NCI-H128 (cell line): ENCODE measurements around the gene PSME1.
"Not testable (repeated sequence)": the region's sequence is repeated elsewhere in the genome, so short reads cannot be mapped to it uniquely, and the experiment has no call there.

Experiments used
- DNase-seq: peaks from one replicate; lab custom pipeline; 2025; ENCODE audit not compliant: unreplicated experiment; lab: John Stamatoyannopoulos, UW

The PSME1 gene

DNA sequence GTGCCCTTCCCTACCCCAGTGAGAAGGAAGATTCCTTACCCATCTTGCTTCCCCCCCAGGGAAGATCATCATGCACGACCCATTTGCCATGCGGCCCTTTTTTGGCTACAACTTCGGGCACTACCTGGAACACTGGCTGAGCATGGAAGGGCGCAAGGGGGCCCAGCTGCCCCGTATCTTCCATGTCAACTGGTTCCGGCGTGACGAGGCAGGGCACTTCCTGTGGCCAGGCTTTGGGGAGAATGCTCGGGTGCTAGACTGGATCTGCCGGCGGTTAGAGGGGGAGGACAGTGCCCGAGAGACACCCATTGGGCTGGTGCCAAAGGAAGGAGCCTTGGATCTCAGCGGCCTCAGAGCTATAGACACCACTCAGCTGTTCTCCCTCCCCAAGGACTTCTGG is 32.5 kb upstream of the PSME1 start:
- no peak for DNase-seq

DNA sequence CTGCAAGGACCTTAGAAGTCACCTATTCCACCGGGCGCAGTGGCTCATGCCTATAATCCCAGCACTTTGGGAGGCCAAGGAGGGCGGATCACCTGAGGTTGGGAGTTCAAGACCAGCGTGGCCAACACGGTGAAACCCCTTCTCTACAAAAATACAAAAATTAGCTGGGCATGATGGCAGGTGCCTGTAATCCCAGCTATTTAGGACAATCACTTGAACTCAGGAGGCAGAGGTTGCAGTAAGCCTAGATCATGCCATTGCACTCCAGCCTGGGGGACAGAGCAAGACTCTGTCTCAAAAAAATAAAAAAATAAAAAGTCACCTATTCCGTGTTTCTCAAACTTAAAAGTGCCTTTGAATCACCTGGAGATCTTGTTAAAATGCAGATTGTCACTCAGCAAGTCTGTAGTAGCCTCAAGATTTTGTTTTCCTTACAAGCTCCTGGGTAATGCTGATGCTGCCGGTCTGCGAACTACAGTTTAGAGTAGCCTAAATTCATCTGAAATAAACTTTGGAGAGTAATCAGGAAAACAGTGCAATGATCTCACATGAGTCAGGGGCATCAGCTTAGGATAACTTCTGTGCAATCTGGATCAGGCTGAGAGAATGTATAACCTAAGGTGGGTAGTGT is 30.3 kb upstream of the PSME1 start:
- not testable (repeated sequence) for DNase-seq

DNA sequence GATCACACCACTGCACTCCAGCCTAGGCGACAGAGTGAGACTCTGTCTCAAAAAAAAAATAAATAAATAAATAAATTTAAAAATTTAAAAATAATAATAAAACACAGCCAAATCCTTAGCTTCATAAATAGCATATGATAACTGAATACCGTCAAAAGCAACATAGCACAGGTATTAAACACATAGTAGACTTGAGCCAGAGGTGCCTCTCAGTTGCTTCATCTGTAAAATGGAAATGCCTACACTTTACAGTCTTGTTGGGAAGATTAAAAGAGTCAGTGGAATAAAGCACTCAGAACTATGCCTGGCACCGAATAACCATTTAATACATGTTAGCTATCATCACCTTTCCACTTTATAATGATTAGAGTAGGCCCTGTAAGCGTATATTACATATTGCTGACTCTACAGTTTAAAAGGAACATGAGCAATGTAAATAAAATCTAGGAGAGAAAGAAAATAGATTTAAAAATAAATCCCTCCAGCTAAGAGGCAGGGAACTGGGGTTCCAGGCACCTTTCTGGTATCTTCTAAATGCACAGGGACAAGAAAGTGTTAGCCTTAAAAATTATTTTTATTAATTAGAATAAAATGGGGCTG is 29.2 kb upstream of the PSME1 start:
- no peak for DNase-seq

DNA sequence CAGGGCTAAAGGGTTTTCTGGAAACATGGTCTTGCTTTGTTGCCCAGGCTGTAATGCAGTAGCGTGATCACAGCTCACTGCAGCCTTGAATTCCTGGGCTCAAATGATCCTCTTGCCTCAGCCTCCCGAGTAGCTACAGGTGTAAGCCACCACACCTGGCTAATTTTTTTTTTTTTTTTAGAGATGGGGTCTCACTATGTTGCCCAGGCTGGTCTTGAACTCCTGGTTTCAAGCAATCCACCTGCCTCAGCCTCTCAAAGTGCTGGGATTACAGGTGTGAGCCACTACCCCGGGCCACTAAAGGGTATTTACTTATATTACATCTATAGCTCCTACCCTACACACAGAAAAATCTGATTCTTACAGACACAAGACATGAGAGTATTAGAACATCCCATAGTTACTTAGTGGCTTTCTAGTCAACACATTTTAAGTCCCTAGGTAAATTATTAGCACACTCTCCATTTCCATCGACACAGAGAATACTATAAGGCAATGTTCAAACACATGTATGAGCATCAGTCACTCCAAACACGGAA is 27.6 kb upstream of the PSME1 start:
- DNase-seq = no peak

DNA sequence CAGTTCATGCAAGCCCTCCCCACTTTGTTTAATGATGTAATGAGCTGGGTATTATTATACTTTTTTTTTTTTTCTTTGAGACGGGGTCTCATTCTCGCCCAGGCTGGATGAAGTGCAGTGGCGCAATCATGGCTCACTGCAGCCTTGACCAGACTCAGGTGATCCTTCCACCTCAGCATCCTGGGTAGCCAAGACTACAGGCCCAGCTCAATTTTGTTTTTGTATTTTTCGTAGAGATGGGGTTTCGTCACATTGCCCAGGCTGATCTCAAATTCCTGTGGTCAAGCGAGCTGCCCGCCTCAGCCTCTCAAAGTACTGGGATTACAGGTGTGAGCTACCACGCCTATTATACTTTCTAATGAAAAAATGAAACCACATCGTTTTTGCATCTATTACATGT is 25.9 kb upstream of the PSME1 start:
- DNase-seq = no peak

DNA sequence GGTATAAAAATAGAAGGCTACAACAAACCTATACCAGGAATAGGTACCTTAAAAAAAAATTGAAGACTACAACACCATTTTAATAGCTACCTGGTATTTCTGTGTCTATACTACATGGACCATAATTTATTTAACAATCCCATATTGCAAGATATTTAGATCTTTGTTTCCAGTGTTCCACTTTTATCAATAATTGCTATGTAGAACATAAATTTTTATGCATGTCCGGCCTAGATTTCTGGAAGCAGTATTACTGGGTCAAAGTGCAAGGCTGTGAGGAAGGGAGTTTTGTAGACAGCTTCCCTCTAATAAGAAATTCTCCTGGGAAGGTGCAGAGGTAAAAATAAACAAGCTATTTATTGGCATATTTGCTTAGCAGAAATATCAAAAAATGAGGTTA is 25.5 kb upstream of the PSME1 start:
- no peak for DNase-seq

DNA sequence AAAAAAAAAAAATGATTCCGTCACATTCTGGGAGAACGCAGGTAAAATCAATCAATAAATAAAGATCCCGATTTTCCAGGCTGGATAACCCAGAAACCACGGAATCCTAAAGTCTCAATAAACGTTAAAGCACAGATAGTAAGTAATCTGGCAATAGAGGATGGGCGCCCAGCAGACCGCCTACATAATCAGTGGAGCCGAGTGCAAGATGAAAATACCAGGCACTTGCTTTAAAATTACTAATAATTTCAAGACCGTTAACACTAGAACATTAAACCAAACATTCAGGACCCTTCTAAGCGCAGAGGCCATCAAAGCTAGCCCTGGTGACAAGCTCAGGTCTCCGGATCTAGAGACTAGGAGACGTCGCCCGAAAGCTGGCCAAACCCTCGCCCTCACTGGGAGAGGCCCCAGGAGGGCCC is 22.6 kb upstream of the PSME1 start:
- DNase-seq = no peak

DNA sequence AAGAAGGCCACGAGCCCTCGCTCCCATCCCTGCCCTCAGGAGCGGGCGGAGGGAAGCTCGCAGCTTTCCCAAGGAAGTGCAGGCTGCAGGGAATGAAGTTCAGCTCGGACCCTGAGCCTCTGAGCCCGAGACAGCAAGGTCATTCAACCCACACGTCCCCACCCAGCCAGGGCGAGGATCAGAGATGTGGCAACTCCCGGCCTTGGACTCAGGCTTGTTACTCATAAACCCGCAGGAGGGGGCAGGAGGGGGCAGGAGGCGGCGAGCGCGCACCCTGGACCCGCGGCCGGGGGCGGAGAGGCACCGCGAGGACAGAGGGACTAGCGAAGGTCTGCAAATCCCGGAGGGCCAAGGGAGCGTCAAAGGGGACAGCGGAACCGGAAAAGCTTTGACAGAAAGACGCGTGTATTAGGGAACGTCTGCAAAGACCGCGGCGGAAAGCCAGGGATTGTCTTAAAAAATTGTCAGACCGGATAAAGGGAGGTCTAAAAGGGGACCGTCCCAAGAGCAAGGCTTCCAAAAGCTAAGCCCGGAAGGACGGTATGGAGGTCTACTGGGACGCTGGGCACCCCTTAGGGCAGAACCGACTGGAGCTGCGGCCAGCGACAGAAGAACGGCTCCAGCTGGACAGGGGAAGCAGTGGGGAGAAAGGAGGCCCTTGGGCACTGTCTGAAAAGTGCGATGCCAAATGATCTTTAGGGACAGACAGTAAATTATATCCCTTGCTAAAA is 22.0 kb upstream of the PSME1 start:
- DNase-seq = peak; percentile 59

DNA sequence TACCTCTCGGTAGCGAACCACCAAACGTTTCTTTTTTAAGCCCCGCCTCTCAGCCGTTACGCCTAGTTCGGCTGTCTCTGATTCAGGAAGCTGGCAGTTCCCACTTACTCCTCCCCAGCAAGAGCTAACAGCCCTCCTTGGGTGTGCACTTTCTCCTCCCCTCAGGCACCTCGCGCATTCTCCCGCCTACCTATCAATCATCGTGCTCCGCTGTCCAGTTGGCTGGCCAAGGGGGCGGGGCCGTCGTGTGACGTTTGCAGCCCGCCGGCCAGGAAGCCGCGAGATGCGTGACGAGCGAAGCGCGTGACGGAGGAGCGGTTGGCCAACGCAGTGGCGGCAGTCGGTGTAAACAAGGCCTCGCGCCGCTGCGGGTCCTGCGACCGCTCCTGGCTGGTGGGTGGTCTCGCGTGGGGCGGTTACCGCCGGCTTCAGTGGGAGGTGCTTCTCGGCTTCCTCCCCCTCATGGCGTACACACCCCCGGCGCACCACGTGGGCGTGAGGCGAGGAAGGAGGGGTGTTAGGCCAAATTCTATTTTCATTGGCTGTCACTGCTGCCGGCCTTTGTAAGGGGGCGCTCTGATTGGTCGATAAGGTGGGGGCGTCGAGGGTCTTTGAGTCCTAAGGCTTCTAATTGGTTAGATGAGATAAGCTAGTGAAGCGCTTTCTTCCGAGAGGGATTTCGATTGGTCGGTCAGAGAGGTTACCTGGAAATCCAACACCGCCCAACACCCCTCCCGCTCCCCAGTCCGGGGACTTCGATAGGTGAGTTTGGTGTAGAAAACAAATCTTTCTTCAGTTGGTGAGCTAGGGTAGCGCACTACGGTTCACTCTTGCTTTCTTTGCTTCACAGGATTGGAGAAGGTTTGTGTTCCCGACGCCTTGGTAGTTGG is 21.2 kb upstream of the PSME1 start, which contains the start of the genes DCAF11 and NRL:
Gene DCAF11, plus strand, starts transcription at position 246 of the 890 bp plus-strand sequence. CDS start 818 bp downstream, outside the sequence.
Gene NRL, minus strand, starts transcription at position 418 of the 890 bp plus-strand sequence. CDS start 32,101 bp downstream, outside the sequence.
- peak; percentile 97 for DNase-seq

DNA sequence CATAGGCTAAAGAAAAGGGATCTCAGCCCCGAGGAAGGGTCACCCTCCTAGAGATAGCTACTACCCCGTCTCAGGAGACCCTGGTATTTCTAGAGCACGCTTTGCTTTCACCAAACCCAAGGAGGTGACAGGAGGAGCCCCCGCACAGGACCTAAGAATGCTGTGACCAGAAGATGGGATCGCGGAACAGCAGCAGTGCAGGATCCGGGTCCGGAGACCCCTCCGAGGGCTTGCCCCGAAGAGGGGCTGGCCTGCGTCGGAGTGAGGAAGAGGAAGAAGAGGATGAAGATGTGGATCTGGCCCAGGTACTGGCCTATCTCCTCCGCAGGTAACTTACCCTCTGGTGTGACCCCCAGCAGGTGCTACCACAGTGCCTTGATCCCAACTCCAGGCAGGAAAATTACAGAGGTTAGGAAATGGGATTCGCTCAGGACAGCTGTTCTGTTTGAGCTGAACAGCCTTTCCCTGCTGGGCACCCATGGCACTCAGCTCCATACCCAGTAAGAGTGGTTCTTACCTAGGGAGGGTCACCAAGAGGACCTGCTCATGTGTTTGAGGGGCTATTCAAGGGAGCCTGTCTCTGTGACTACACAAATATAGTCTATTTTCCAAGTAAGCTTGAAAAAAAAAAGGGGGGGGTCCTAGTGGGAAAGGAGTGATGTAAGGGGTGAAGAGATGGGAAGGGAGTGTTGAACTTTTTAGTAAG is 20.4 kb upstream of the PSME1 start:
- DNase-seq = no peak

DNA sequence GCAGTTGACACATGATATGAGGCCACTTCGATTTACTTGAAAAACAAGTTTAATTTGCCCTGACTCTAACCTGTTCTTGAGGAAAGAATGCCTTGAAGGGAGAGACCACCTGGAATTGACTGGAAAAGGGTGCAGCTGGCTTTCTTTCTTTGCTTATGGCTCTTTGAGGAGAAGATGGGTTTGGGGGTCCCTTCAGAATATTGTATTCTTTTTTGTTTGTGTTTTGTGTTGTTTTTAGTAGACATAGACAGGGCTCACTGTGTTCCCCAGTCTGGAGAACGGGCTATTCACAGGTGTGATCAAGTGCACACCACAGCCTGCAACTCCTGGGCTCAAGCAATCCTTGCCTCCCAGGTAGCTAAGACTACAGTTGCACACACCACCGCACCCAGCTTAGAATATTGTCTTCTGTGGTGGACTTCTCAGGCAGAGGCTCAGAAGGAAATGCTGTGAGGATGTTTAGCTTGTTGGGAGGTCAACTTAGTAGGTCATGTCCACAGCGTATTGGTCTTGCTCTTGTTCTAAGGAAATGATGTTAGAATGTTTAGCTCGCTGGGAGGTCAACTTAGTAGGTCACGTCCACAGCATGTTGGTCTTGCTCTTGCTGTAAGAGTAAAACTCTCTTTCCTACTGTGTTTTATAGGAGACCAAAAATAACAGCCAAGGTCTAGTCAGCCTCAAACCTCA is 19.7 kb upstream of the PSME1 start:
- no peak for DNase-seq

DNA sequence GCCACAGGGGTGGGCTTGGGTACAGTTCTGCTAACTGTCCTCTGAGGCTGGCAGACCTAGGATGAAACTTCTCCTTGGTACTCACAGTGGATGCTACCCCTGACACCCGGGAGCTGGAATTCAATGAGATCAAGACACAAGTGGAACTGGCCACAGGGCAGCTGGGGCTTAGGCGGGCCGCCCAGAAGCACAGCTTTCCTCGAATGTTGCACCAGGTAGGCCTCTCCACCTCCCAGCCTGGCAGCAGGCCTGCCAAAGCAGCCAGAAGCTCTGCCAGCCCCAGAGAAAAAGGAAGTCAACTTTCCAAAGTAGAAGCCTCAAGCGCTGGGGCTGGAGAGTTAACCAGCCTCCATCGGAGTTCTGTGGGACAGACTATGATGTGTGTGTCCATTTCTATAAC is 18.8 kb upstream of the PSME1 start:
- no peak for DNase-seq

DNA sequence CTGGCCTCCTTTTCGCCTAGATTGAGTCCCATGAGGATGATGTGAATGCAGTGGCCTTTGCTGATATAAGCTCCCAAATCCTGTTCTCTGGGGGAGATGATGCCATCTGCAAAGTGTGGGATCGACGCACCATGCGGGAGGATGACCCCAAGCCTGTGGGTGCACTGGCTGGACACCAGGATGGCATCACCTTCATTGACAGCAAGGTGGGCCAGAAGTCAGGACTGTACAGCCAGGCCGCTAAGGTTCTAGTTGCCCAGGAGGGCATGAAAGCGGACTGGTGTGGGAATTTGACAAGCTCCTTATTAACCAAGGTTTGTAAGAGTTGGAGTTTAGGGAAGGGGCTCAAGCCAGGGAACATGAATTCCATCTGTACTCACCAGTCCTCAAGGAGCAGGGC is 16.3 kb upstream of the PSME1 start:
- no peak for DNase-seq

DNA sequence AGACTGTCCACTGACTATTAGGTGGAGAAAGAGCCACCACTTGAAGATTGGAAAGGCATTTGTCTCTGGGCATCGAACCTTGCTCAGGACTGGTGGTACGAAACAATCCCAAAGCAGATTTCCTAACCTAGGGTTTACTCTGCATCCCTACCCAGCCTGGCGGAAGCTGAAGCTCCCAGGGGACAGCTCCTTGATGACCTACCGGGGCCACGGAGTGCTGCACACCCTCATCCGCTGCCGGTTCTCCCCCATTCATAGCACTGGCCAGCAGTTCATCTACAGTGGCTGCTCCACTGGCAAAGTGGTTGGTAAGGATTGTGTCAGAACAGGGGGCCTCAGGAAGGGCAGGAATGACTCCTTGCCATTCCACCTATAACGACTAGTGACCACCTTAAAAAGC is 14.8 kb upstream of the PSME1 start:
- no peak for DNase-seq

DNA sequence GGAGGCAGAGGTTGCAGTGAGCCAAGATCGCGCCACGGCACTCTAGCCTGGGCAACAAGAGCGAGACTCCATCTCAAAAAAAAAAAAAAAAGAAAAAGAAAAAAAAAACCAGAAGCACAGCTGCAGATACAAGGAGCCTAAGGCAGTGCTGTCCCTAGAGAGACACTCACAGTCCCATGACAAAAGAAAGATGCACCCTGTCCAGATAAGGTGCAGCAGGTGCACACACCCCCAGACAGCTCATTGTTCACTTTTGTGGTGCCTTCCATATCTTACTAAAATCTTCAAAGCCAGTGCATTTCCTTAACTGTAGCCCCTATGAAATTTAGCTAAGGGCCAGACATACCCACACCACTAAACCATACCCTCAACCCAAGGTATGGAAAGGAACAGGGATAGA is 13.6 kb upstream of the PSME1 start:
- DNase-seq = no peak

DNA sequence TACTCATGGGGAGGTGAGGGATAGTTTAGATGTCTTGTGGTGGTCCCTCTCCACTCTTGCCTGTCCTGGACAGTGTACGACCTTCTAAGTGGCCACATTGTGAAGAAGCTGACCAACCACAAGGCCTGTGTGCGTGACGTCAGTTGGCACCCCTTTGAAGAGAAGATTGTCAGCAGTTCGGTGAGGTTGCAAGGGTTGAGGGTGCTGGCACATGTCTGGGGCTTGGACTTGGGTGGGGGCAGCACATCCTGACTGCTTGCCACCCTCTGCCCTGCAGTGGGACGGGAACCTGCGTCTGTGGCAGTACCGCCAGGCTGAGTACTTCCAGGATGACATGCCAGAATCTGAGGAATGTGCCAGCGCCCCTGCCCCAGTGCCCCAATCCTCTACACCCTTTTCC is 13.1 kb upstream of the PSME1 start:
- DNase-seq = no peak

DNA sequence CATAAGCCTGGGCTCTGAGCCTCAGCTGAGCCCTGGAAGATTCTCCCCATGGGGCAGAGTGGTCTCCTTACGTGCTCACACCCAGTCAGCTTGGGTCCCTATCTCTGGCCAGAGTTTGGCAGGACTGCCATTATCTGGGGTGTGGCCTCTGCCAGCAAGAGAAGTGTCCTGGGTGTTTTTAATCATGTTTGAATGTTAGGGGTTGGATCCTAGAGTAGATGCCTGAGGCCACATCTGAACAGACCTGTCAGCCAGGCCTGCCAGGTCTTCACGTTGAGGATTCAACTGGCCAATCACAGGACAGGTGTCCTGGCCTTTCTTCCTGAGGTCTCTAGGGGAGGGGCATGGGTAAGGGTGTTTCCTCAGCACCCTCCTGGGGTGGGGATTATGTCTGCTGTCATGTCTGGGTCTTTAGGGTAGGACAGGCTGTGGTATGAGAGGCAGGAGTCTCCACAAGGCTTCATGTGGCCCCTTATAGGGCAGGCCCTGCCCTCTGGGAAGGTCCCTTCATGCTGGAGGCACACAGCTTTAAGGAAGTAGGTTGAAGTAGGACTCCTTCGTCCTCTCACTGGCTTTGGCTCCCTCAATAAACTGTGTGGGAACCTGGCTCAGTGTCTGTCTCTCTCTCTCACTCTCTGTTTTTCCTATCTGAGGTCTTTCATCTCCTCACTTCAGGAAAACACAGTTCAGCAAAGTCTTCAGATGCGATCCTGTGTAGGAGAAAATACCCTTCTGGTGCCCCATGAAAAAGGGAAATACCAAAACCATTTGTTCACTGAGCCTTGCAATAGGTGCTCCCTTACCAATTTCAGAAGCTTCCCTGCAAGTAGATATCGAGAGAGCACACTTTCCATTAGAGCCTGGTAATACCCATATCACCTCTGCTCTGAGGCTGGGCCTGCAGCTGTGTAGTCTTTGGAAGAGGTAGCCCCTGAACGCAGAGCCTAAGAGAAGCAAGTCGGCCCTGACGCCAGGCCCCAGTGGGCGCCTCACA is 12.3 kb upstream of the PSME1 start:
- DNase-seq = no peak

DNA sequence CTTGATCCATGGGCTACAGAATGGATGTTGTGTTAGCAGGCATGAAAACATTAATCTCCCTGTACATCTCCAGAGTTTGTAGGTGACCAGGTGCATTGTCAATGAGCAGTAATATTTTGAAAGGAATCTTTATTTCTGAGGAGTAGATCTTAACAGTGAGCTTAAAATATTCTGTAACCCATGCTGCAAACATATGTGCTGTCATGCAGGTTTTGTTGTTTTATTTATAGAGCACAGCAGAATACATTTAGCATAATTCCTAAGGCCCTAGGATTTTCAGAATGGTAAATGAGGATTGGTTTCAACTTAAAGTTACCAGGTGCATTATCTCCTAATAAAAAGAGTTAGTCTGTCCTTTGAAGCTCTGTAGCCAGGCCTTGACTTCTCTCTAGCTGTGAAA is 9.1 kb upstream of the PSME1 start:
- no peak for DNase-seq

DNA sequence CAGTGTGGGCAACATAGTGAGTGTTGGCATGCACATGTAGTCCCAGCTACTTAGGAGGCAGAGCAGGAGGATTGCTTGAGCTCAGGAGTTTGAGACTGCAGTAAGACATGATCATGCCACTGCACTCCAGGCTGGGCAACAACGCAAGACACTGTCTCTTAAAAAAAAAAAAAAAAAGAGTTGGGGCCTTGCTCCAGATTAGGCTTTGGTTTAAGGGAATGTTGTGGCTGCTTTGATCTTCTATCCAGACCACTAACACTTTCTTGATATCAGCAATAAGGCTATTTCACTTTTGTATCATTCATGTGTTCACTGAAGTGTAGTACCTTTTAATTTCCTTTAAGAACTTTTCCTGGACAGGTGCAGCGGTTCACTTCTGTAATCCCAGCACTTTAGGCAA is 8.3 kb upstream of the PSME1 start:
- DNase-seq = no peak
